Smooth muscle cell (in vitro differentiated cells): ENCODE data around the gene BBLN. TPM values are rescaled to one million over a fixed set of nuclear protein-coding genes. Genes with fewer than 3 reads are reported as not detected.

Source experiments
- DNase-seq: peaks from one replicate; lab custom pipeline; 2025; ENCODE audit not compliant: unreplicated experiment; lab: John Stamatoyannopoulos, UW
- H2AFZ ChIP-seq: fragments of 200-600 bp; sonication (generic); 2 replicates; pipeline ENCODE4 v1.6.0; 2016; ENCODE audit warnings: antibody characterized with exemption, low read depth, mild to moderate bottlenecking
- H3F3A ChIP-seq: fragments of 200-600 bp; sonication (generic); 2 replicates; pipeline ENCODE4 v1.6.0; 2017; ENCODE audit warnings: antibody characterized with exemption, low read depth
- H3K27ac ChIP-seq: fragments of 200-600 bp; sonication (generic); 2 replicates; pipeline ENCODE4 v1.5.1; 2016; ENCODE audit warnings: low read depth, mild to moderate bottlenecking
- H3K27me3 ChIP-seq: fragments of 200-600 bp; sonication (generic); 2 replicates; pipeline ENCODE4 v1.6.1; 2016; ENCODE audit warnings: low read depth, mild to moderate bottlenecking
- H3K36me3 ChIP-seq: fragments of 200-600 bp; sonication (generic); 2 replicates; pipeline ENCODE4 v1.5.1; 2016; ENCODE audit warnings: low read depth
- H3K4me1 ChIP-seq: fragments of 200-600 bp; sonication (generic); 2 replicates; pipeline ENCODE4 v1.5.1; 2016; ENCODE audit warnings: low read depth
- H3K4me2 ChIP-seq: fragments of 200-600 bp; sonication (generic); 2 replicates; pipeline ENCODE4 v1.6.0; 2016; ENCODE audit warnings: mild to moderate bottlenecking
- H3K4me3 ChIP-seq: fragments of 200-600 bp; sonication (generic); 2 replicates; pipeline ENCODE4 v1.5.1; 2016; ENCODE audit warnings: mild to moderate bottlenecking
- H3K79me2 ChIP-seq: fragments of 200-600 bp; sonication (generic); 2 replicates; pipeline ENCODE4 v1.6.0; 2016; ENCODE audit warnings: low read depth, mild to moderate bottlenecking
- H3K9ac ChIP-seq: fragments of 200-600 bp; sonication (generic); 2 replicates; pipeline ENCODE4 v1.6.0; 2016; ENCODE audit warnings: low read depth
- H3K9me3 ChIP-seq: fragments of 200-600 bp; sonication (generic); replicated peaks from 2 replicates; pipeline ENCODE4 v1.5.1; 2016; ENCODE audit warnings: low read depth
- H4K20me1 ChIP-seq: fragments of 200-600 bp; sonication (generic); 2 replicates; pipeline ENCODE4 v1.6.0; 2016; ENCODE audit warnings: low read depth
- WGBS: methylation state at CpG from one replicate; pipeline ENCODE4 v1.1.7; 2016; ENCODE audit warnings: low lambda C conversion rate; 5-methylcytosine and 5-hydroxymethylcytosine counted together
- polyA plus RNA-seq: library from polyadenylated mRNA; unstranded; fragments of >200 nt; fragmentation: Nextera tagmentation; extraction: Ambion mirVana; gene quantifications from 2 replicates; pipeline ENCODE4 v1.2.1, GENCODE V29; 2016
- total RNA-seq: library from RNA; depleted of rRNA; stranded (reverse); fragments of >200 nt; gene quantifications from 2 replicates; pipeline ENCODE4 v1.2.3, GENCODE V29; 2014
- TF ChIP-seq, protein P1 (sequence below): fragments of 200-600 bp; sonication (generic); IDR thresholded peaks from 2 replicates; pipeline ENCODE4 v1.5.1; 2017; ENCODE audit warnings: borderline replicate concordance, mild to moderate bottlenecking, antibody characterized with exemption; ENCODE audit not compliant: insufficient read depth, poor library complexity, severe bottlenecking

The BBLN gene
- total and polyA plus RNA-seq, 2 experiments from 2014 or later: 133 to 229 TPM

DNA sequence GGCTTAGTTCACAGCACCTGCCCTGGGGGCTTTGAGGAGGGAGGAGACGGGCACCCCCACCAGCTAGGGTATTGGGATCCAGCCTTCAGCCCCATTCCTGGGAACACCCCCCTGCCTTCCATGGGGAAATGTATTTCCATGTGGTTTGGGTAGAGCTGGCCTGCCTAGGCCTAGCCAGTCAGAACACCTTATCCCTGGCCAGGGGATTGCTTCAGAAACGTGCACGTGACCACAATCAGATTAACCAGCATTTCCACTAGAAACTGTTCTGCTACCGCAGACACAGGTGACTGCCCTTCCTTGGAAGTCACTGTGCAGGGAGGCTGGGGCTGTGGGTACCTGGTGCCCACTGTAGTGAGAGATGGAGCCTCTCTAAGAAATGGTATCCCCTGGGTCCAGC is 14.0 kb downstream of the BBLN start:
- TF ChIP-seq, protein P1, sequence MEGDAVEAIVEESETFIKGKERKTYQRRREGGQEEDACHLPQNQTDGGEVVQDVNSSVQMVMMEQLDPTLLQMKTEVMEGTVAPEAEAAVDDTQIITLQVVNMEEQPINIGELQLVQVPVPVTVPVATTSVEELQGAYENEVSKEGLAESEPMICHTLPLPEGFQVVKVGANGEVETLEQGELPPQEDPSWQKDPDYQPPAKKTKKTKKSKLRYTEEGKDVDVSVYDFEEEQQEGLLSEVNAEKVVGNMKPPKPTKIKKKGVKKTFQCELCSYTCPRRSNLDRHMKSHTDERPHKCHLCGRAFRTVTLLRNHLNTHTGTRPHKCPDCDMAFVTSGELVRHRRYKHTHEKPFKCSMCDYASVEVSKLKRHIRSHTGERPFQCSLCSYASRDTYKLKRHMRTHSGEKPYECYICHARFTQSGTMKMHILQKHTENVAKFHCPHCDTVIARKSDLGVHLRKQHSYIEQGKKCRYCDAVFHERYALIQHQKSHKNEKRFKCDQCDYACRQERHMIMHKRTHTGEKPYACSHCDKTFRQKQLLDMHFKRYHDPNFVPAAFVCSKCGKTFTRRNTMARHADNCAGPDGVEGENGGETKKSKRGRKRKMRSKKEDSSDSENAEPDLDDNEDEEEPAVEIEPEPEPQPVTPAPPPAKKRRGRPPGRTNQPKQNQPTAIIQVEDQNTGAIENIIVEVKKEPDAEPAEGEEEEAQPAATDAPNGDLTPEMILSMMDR: no peak
- H3K27me3 ChIP-seq: no peaks in the 10 kb centered on the region
- H2AFZ ChIP-seq: no peak overlapping the region
- H3F3A ChIP-seq: no peaks in the 10 kb centered on the region
- no peaks in the 10 kb centered on the region for H3K9me3 ChIP-seq
- no peak overlapping the region for H3K4me2 ChIP-seq
- H3K27ac ChIP-seq: no peak overlapping the region
- no peak for DNase-seq
- H3K79me2 ChIP-seq: no peaks in the 10 kb centered on the region
- no peaks in the 10 kb centered on the region for H3K4me1 ChIP-seq
- H3K36me3 ChIP-seq: peaks cover 5% of the 10 kb centered on the region
- H3K4me3 ChIP-seq: no peak overlapping the region
- H4K20me1 ChIP-seq: peaks cover 4% of the 10 kb centered on the region
- WGBS: 74% methylated on average over 4 of the region's 4 CpGs
- H3K9ac ChIP-seq: no peak overlapping the region

DNA sequence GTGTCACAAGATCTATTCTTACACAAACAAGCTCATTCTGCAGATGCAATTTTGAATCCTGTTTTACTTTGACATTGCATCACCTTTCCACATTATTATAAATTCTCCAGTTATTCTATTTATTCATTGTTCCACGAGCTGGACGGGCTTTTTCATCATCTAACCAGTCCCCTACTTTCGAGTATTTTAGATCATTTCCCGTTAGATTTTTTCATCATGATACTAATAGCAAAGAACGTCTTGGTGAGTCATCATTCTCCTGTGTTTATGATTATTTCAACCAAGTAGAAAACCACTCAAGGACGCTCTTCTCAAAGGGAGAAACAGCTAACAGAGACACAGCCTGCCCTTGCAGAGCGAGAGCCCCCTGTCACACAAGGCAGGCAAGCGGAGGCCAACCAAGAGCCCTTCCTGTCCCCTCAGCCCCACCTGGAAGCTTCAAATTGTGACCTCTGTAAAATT is 15.1 kb downstream of the BBLN start:
- DNase-seq: no peak
- H3K79me2 ChIP-seq: no peaks in the 10 kb centered on the region
- WGBS: 87% methylated on average over 8 of the region's 8 CpGs
- H2AFZ ChIP-seq: no peak overlapping the region
- no peaks in the 10 kb centered on the region for H3F3A ChIP-seq
- peaks cover 4% of the 10 kb centered on the region for H4K20me1 ChIP-seq
- TF ChIP-seq, protein P1: no peak
- no peak overlapping the region for H3K4me2 ChIP-seq
- H3K9me3 ChIP-seq: no peaks in the 10 kb centered on the region
- H3K27me3 ChIP-seq: no peaks in the 10 kb centered on the region
- H3K36me3 ChIP-seq: peaks cover 10% of the 10 kb centered on the region
- no peak overlapping the region for H3K4me3 ChIP-seq
- H3K27ac ChIP-seq: no peak overlapping the region
- no peaks in the 10 kb centered on the region for H3K4me1 ChIP-seq
- no peak overlapping the region for H3K9ac ChIP-seq

DNA sequence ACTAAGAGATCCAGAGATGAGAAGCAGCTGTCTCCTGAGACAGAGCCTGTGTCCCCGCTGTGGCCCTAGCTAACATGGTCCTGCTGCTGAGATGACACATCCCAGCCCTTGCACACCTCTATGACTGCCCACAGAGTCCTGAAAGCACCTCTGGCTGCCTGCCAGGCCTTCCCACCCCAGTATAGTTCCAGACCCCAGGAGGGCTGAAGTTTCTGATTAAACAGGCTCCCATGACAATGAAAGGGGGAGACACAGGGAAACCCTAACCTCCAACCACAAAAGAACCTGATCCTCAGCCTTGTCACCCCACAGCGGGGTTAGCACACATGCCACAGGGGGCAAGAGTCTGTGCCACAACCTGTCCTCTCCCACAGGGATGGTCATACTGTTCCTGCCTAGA is 15.7 kb downstream of the BBLN start:
- no peak overlapping the region for H3K9ac ChIP-seq
- TF ChIP-seq, protein P1: no peak
- no peak overlapping the region for H3K4me3 ChIP-seq
- no peak for DNase-seq
- no peaks in the 10 kb centered on the region for H3K4me1 ChIP-seq
- no peak overlapping the region for H2AFZ ChIP-seq
- WGBS: 97% methylated on average over 2 of the region's 2 CpGs
- no peak overlapping the region for H3K4me2 ChIP-seq
- H3K9me3 ChIP-seq: no peaks in the 10 kb centered on the region
- H3K27me3 ChIP-seq: no peaks in the 10 kb centered on the region
- peaks cover 10% of the 10 kb centered on the region for H3K36me3 ChIP-seq
- no peaks in the 10 kb centered on the region for H3F3A ChIP-seq
- H3K27ac ChIP-seq: no peak overlapping the region
- peaks cover 4% of the 10 kb centered on the region for H4K20me1 ChIP-seq
- no peaks in the 10 kb centered on the region for H3K79me2 ChIP-seq

DNA sequence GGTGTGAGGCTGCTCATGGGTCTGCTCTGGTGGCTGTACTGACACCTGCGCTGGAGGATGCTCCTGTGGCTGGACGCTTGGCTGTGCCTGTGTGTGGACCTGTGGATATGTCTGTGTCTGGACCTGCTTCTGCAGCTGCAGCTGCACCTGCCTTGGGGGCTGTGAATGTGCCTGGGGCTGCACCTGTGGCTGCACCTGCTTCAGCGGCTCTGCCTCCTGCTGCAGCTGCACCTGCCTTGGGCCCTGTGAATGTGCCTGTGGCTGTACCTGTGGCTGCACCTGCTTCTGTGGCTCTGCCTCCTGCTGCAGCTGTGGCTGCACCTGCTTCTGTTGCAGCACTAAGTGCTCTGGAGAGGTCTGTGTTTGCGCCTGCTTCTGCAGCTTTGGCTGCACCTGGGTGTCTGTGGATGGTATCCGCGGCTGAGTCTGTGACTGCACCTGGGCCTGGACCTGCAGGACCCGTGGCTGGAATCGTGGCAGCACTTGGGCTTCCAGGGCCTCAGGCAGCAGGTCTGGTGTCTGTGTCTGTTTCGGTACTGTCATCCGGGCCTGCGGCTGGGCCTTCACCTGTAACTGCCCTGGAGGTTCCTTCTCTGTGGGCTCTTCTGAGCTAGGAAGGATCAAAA is 18.9 kb downstream of the BBLN start:
- DNase-seq: no peak
- H3K4me3 ChIP-seq: no peak overlapping the region
- no peak overlapping the region for H3K9ac ChIP-seq
- no peaks in the 10 kb centered on the region for H3F3A ChIP-seq
- H2AFZ ChIP-seq: no peak overlapping the region
- H3K36me3 ChIP-seq: peaks cover 10% of the 10 kb centered on the region
- H3K79me2 ChIP-seq: no peaks in the 10 kb centered on the region
- no peaks in the 10 kb centered on the region for H3K4me1 ChIP-seq
- no peaks in the 10 kb centered on the region for H3K27me3 ChIP-seq
- TF ChIP-seq, protein P1: no peak
- 97% methylated on average over 11 of the region's 11 CpGs for WGBS
- H4K20me1 ChIP-seq: peaks cover 4% of the 10 kb centered on the region
- H3K9me3 ChIP-seq: no peaks in the 10 kb centered on the region
- H3K4me2 ChIP-seq: no peak overlapping the region
- H3K27ac ChIP-seq: no peak overlapping the region
